Measurements from ENCODE around the gene IL1RAPL1. TPM values are rescaled to one million over a fixed set of nuclear protein-coding genes. Genes with fewer than 3 reads are reported as not detected.
"Not testable (repeated sequence)": the region's sequence is repeated elsewhere in the genome, so short reads cannot be mapped to it uniquely, and the experiment has no call there.

The IL1RAPL1 gene
- total RNA-seq, 1 experiment from 2014 or later: 0.10 TPM

GRCh38 chrX:28697732-28698131, 110.5 kb downstream of the IL1RAPL1 start:
- no peaks in the 10 kb centered on the region for H3K36me3 ChIP-seq
- H3K4me3 ChIP-seq: no peak overlapping the region
- no peak for DNase-seq
- H3K27me3 ChIP-seq: no peaks in the 10 kb centered on the region
- no peaks in the 10 kb centered on the region for H3K9me3 ChIP-seq

GRCh38 chrX:28701222-28701621, 114.0 kb downstream of the IL1RAPL1 start:
- no peaks in the 10 kb centered on the region for H3K36me3 ChIP-seq
- H3K4me3 ChIP-seq: no peak overlapping the region
- H3K27me3 ChIP-seq: no peaks in the 10 kb centered on the region
- H3K9me3 ChIP-seq: no peaks in the 10 kb centered on the region
- no peak for DNase-seq

GRCh38 chrX:28706964-28707363, 119.7 kb downstream of the IL1RAPL1 start:
- Histone ChIP-seq H3K36me3 (no peaks in the 10 kb centered on the region), H3K4me3 (no peak overlapping the region), H3K9me3 (no peaks in the 10 kb centered on the region), H3K27me3 (no peaks in the 10 kb centered on the region)
- no peak for DNase-seq

- DNase-seq: no peak
- no peaks in the 10 kb centered on the region for H3K27me3 ChIP-seq
- no peak overlapping the region for H3K4me3 ChIP-seq
- H3K36me3 ChIP-seq: no peaks in the 10 kb centered on the region
- H3K9me3 ChIP-seq: no peaks in the 10 kb centered on the region
Measured at GRCh38 chrX:28709421-28709820, 122.2 kb downstream of the IL1RAPL1 start.

- no peaks in the 10 kb centered on the region for H3K27me3 ChIP-seq
- no peak overlapping the region for H3K4me3 ChIP-seq
- H3K36me3 ChIP-seq: no peaks in the 10 kb centered on the region
- H3K9me3 ChIP-seq: no peaks in the 10 kb centered on the region
- no peak for DNase-seq
Measured at GRCh38 chrX:28717864-28718263, 130.6 kb downstream of the IL1RAPL1 start.

- H3K4me3 ChIP-seq: no peak overlapping the region
- no peaks in the 10 kb centered on the region for H3K36me3 ChIP-seq
- H3K9me3 ChIP-seq: no peaks in the 10 kb centered on the region
- no peak for DNase-seq
- H3K27me3 ChIP-seq: no peaks in the 10 kb centered on the region
Measured at GRCh38 chrX:28718450-28718849, 131.2 kb downstream of the IL1RAPL1 start.

- no peak for DNase-seq
- Histone ChIP-seq H3K4me3 (no peak overlapping the region), H3K9me3 (no peaks in the 10 kb centered on the region), H3K27me3 (no peaks in the 10 kb centered on the region), H3K36me3 (no peaks in the 10 kb centered on the region)
Measured at GRCh38 chrX:28719620-28720019, 132.4 kb downstream of the IL1RAPL1 start.

- no peak for DNase-seq
- Histone ChIP-seq H3K36me3 (no peaks in the 10 kb centered on the region), H3K4me3 (no peak overlapping the region), H3K27me3 (no peaks in the 10 kb centered on the region), H3K9me3 (no peaks in the 10 kb centered on the region)
Measured at GRCh38 chrX:28752330-28752729, 165.1 kb downstream of the IL1RAPL1 start.

- no peak overlapping the region for H3K4me3 ChIP-seq
Measured at GRCh38 chrX:28756175-28756574, 168.9 kb downstream of the IL1RAPL1 start.

GRCh38 chrX:28756647-28757046, 169.4 kb downstream of the IL1RAPL1 start:
- H3K27me3 ChIP-seq: no peaks in the 10 kb centered on the region
- no peaks in the 10 kb centered on the region for H3K9me3 ChIP-seq
- H3K36me3 ChIP-seq: no peaks in the 10 kb centered on the region
- no peak overlapping the region for H3K4me3 ChIP-seq
- no peak for DNase-seq

More at GRCh38 chrX:28756175-28756574, 168.9 kb downstream of the IL1RAPL1 start:
- Histone ChIP-seq H3K9me3 (no peaks in the 10 kb centered on the region), H3K27me3 (no peaks in the 10 kb centered on the region), H3K36me3 (no peaks in the 10 kb centered on the region)
- DNase-seq: no peak

GRCh38 chrX:28757290-28757689, 170.0 kb downstream of the IL1RAPL1 start:
- no peak overlapping the region for H3K4me3 ChIP-seq
- H3K27me3 ChIP-seq: no peaks in the 10 kb centered on the region
- no peak for DNase-seq
- no peaks in the 10 kb centered on the region for H3K9me3 ChIP-seq
- no peaks in the 10 kb centered on the region for H3K36me3 ChIP-seq

- H3K36me3 ChIP-seq, H3K9me3 ChIP-seq, DNase-seq, H3K4me3 ChIP-seq, H3K27me3 ChIP-seq: not testable (repeated sequence)
Measured at GRCh38 chrX:28766561-28766960, 179.3 kb downstream of the IL1RAPL1 start.

GRCh38 chrX:28773807-28774206, 186.6 kb downstream of the IL1RAPL1 start:
- Histone ChIP-seq H3K4me3 (no peak overlapping the region), H3K9me3 (no peaks in the 10 kb centered on the region), H3K36me3 (no peaks in the 10 kb centered on the region), H3K27me3 (no peaks in the 10 kb centered on the region)
- no peak for DNase-seq

- Histone ChIP-seq H3K27me3 (no peaks in the 10 kb centered on the region), H3K9me3 (no peaks in the 10 kb centered on the region), H3K36me3 (no peaks in the 10 kb centered on the region), H3K4me3 (no peak overlapping the region)
- peak; percentile 7 for DNase-seq
Measured at GRCh38 chrX:28787206-28787605, 200.0 kb downstream of the IL1RAPL1 start.

- H3K27me3 ChIP-seq: not testable (repeated sequence)
Measured at GRCh38 chrX:28800671-28801070, 213.4 kb downstream of the IL1RAPL1 start.

GRCh38 chrX:28802625-28803024, 215.4 kb downstream of the IL1RAPL1 start:
- Histone ChIP-seq H3K4me3 (no peak overlapping the region), H3K36me3 (no peaks in the 10 kb centered on the region), H3K27me3 (no peaks in the 10 kb centered on the region), H3K9me3 (no peaks in the 10 kb centered on the region)
- DNase-seq: no peak

More at GRCh38 chrX:28800671-28801070, 213.4 kb downstream of the IL1RAPL1 start:
- H3K4me3 ChIP-seq, H3K36me3 ChIP-seq, DNase-seq, H3K9me3 ChIP-seq: not testable (repeated sequence)

GRCh38 chrX:28835991-28836390, 248.7 kb downstream of the IL1RAPL1 start:
- Histone ChIP-seq H3K36me3 (no peaks in the 10 kb centered on the region), H3K4me3 (no peak overlapping the region), H3K27me3 (no peaks in the 10 kb centered on the region), H3K9me3 (no peaks in the 10 kb centered on the region)
- DNase-seq: no peak

GRCh38 chrX:28843817-28844216, 256.6 kb downstream of the IL1RAPL1 start:
- no peaks in the 10 kb centered on the region for H3K36me3 ChIP-seq
- no peaks in the 10 kb centered on the region for H3K27me3 ChIP-seq
- H3K4me3 ChIP-seq: no peak overlapping the region
- DNase-seq: no peak
- no peaks in the 10 kb centered on the region for H3K9me3 ChIP-seq

- peak; percentile 13 for DNase-seq
- H3K27me3 ChIP-seq: no peaks in the 10 kb centered on the region
- no peak overlapping the region for H3K4me3 ChIP-seq
- no peaks in the 10 kb centered on the region for H3K36me3 ChIP-seq
- H3K9me3 ChIP-seq: no peaks in the 10 kb centered on the region
Measured at GRCh38 chrX:28847423-28847822, 260.2 kb downstream of the IL1RAPL1 start.

All from MG63 (cell line).